RPMI7951 (cell line): ENCODE measurements around the gene HERC3. TPM values are rescaled to one million over a fixed set of nuclear protein-coding genes. Genes with fewer than 3 reads are reported as not detected.
"Not testable (repeated sequence)": the region's sequence is repeated elsewhere in the genome, so short reads cannot be mapped to it uniquely, and the experiment has no call there.

Experiments used
- DNase-seq: peaks from one replicate; pipeline ENCODE4 v3.0.0-alpha.2; 2012; ENCODE audit warnings: low read depth
- total RNA-seq: library from RNA; depleted of rRNA; stranded (reverse); fragments of >200 nt; shearing (Covaris generic); gene quantifications from 2 replicates; pipeline ENCODE4 v1.2.3, GENCODE V29; 2014

HERC3 gene
- total RNA-seq, 1 experiment from 2014 or later: 7.8 TPM

GRCh38 chr4:88606832-88607231, 14.6 kb downstream of the HERC3 start:
- DNase-seq: no peak

GRCh38 chr4:88609387-88609786, 17.1 kb downstream of the HERC3 start:
- no peak for DNase-seq

GRCh38 chr4:88609794-88610193, 17.5 kb downstream of the HERC3 start:
- DNase-seq: not testable (repeated sequence)

GRCh38 chr4:88610771-88611170, 18.5 kb downstream of the HERC3 start:
- no peak for DNase-seq

- DNase-seq: no peak
Measured at GRCh38 chr4:88613417-88613875, 21.2 kb downstream of the HERC3 start.

GRCh38 chr4:88614058-88614457, 21.8 kb downstream of the HERC3 start:
- DNase-seq: no peak

- DNase-seq: peak; percentile 83
Measured at GRCh38 chr4:88616275-88617150, 24.2 kb downstream of the HERC3 start.

- DNase-seq: no peak
Measured at GRCh38 chr4:88618782-88619485, 26.7 kb downstream of the HERC3 start.

- DNase-seq: no peak
Measured at GRCh38 chr4:88619971-88620370, 27.7 kb downstream of the HERC3 start.

- no peak for DNase-seq
Measured at GRCh38 chr4:88621763-88622327, 29.6 kb downstream of the HERC3 start.

GRCh38 chr4:88623097-88623496, 30.8 kb downstream of the HERC3 start:
- peak; percentile 85 for DNase-seq

GRCh38 chr4:88628746-88629145, 36.5 kb downstream of the HERC3 start:
- DNase-seq: peak; percentile 82

GRCh38 chr4:88629826-88630225, 37.5 kb downstream of the HERC3 start:
- DNase-seq: peak; percentile 4

GRCh38 chr4:88630756-88631155, 38.5 kb downstream of the HERC3 start:
- DNase-seq: peak; percentile 53

GRCh38 chr4:88643932-88644331, 51.7 kb downstream of the HERC3 start:
- DNase-seq: no peak

GRCh38 chr4:88645994-88646393, 53.7 kb downstream of the HERC3 start:
- DNase-seq: no peak

GRCh38 chr4:88646528-88647280, 54.4 kb downstream of the HERC3 start:
- DNase-seq: no peak

- DNase-seq: no peak
Measured at GRCh38 chr4:88649716-88650115, 57.4 kb downstream of the HERC3 start.

- DNase-seq: no peak
Measured at GRCh38 chr4:88653371-88653946, 61.2 kb downstream of the HERC3 start.

- no peak for DNase-seq
Measured at GRCh38 chr4:88655226-88655625, 62.9 kb downstream of the HERC3 start.
